SK-MEL-5 (cell line): ENCODE data around the gene USP47. TPM values are rescaled to one million over a fixed set of nuclear protein-coding genes. Genes with fewer than 3 reads are reported as not detected.

Source experiments
- DNase-seq: peaks from one replicate; pipeline ENCODE4 v3.0.0-alpha.2; 2016; ENCODE audit warnings: low read depth, low spot score
- in situ Hi-C: cut with HindIII; loops from 2 replicates; pipeline ENCODE4 v1.10.0; 2016; ENCODE audit warnings: low sequenced_read_pairs, high pct_unique_total_duplicates, low pct_unique_long_range_greater_than_20kb
- polyA plus RNA-seq, 2 experiments: library from polyadenylated mRNA; depleted of rRNA; stranded (reverse); fragments of >200 nt; gene quantifications; 2 replicates each; pipeline ENCODE4 v1.2.3, GENCODE V29; 2015
- total RNA-seq: library from RNA; depleted of rRNA; stranded (reverse); fragments of >200 nt; shearing (Covaris generic); gene quantifications from 2 replicates; pipeline ENCODE4 v1.2.3, GENCODE V29; 2014; rRNA removed

USP47 gene, protein sequence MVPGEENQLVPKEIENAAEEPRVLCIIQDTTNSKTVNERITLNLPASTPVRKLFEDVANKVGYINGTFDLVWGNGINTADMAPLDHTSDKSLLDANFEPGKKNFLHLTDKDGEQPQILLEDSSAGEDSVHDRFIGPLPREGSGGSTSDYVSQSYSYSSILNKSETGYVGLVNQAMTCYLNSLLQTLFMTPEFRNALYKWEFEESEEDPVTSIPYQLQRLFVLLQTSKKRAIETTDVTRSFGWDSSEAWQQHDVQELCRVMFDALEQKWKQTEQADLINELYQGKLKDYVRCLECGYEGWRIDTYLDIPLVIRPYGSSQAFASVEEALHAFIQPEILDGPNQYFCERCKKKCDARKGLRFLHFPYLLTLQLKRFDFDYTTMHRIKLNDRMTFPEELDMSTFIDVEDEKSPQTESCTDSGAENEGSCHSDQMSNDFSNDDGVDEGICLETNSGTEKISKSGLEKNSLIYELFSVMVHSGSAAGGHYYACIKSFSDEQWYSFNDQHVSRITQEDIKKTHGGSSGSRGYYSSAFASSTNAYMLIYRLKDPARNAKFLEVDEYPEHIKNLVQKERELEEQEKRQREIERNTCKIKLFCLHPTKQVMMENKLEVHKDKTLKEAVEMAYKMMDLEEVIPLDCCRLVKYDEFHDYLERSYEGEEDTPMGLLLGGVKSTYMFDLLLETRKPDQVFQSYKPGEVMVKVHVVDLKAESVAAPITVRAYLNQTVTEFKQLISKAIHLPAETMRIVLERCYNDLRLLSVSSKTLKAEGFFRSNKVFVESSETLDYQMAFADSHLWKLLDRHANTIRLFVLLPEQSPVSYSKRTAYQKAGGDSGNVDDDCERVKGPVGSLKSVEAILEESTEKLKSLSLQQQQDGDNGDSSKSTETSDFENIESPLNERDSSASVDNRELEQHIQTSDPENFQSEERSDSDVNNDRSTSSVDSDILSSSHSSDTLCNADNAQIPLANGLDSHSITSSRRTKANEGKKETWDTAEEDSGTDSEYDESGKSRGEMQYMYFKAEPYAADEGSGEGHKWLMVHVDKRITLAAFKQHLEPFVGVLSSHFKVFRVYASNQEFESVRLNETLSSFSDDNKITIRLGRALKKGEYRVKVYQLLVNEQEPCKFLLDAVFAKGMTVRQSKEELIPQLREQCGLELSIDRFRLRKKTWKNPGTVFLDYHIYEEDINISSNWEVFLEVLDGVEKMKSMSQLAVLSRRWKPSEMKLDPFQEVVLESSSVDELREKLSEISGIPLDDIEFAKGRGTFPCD (N-terminal part only)
- 32.6 and 33.7 TPM in 2 replicates for total RNA-seq
- polyA plus RNA-seq (2015; cell fraction: cytosol; rRNA removed), result 12.0 and 18.2 TPM in 2 replicates
- 54.3 and 57.9 TPM in 2 replicates for polyA plus RNA-seq (2015; cell fraction: nucleus; rRNA removed)

- in situ Hi-C loops, result no loop called here
Measured at GRCh38 chr11:11841723-11842420, at the start of gene USP47. Gene USP47 (plus strand): TSS chr11:11841972. CDS start chr11:11842186, 214 bp downstream.

GRCh38 chr11:11793073-11793472 lies 48.7 kb upstream of the USP47 start:
- in situ Hi-C loops, result no loop called here
- no peak for DNase-seq

More at GRCh38 chr11:11841723-11842420, at the start of gene USP47:
- DNase-seq, result peak; percentile 86

- in situ Hi-C loops, result no loop called here
- peak; percentile 87 for DNase-seq
Measured at GRCh38 chr11:11798586-11799438, 43.0 kb upstream of the USP47 start.

DNA sequence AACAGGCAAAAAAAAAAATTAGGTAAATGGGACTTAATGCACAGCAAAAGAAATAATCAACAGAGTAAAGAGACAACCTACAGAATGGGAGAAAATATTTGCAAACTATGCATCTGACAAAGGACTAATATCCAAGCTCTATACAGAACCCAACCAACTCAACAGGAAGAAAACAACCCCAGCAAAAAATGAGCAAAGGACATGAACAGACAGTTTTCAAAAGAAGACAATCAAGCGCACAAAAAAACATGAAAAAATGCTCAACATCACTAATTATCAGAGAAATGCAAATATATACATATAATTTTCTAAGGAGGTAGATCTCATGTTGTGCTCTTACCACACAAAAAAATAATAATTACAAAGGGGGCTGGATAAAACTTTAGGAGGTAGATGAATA lies 36.5 kb upstream of the USP47 start:
- in situ Hi-C loops, result no loop called here
- no peak for DNase-seq

- in situ Hi-C loops, result no loop called here
- peak; percentile 29 for DNase-seq
Measured at GRCh38 chr11:11806074-11806473, 35.7 kb upstream of the USP47 start.

GRCh38 chr11:11806586-11806985 lies 35.2 kb upstream of the USP47 start:
- peak; percentile 93 for DNase-seq

DNA sequence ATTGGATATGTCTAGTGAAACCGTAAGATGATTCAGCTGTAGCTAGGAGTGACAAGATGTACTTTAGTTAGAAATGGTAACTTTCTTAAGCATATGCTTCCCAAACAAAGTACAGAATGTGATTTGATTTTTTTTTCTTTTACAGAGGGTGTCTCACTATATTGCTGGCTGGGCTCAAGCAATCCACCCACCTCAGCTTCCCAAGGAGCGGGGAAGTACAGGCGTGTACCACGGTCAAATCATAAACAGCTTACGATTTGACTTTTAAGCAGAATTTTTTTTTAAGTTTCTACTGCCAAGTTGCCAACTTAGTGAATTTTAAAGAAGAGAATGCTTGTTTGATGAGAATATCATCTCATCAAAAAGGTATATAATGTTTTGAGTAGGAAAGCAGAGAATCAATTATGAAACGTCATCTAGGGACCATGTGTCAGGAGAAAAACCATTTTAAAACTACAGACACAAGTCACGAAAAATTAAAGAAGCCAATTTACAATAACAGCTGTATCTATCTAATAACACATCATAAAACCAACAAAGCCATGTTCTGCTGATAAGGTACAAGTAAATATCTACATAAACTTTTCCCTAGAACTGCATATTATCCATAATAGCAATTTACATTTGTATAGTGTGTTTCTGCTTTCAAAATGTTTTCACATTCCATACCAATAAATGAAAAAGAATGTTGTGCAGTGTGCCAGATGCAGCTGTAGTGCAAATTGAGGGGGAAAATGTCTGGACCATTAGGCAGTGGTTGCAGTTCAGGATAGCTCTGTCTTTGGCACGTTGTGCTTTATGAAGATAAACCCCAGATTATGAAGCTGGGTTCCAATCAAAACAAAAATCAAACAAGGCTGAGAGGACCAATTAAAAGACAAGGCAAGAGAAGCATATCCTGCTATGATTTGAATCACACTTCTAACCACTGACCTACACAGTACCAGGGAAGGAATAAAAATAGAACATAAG lies 33.7 kb upstream of the USP47 start:
- in situ Hi-C loops, result no loop called here

More at GRCh38 chr11:11806586-11806985, 35.2 kb upstream of the USP47 start:
- in situ Hi-C loops, result no loop called here

DNA sequence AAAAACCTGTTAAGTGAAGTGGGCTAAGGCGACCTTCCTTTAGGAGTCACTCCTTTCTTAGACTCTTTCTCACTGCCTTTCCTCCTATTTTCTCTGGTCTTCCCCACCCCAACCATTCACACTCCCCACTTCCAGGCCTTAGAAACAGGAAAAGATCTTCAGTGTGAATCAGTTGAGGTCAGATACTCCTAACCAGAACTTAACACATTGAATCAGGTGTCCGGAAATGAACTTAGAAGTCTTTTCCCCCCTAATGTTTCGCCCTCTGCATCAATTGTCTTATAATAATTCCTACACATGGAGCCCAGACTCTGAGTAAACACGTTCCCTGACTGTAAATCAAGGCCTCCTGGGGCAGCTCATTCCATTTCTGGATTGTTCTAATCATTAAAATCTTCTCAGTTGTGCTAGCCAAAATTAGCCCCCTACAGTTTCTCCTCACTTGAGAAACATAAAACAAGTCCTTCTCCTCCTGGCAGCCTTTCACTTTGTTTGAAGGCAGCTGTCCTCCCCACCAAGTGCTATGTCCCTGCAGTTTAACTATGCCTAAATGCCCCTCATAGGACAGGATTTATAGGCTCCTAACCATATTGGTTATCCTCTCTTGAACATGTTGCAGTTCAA lies 32.7 kb upstream of the USP47 start:
- in situ Hi-C loops, result no loop called here
- DNase-seq, result no peak

More for the DNA sequence above, 33.7 kb upstream of the USP47 start:
- DNase-seq, result no peak

DNA sequence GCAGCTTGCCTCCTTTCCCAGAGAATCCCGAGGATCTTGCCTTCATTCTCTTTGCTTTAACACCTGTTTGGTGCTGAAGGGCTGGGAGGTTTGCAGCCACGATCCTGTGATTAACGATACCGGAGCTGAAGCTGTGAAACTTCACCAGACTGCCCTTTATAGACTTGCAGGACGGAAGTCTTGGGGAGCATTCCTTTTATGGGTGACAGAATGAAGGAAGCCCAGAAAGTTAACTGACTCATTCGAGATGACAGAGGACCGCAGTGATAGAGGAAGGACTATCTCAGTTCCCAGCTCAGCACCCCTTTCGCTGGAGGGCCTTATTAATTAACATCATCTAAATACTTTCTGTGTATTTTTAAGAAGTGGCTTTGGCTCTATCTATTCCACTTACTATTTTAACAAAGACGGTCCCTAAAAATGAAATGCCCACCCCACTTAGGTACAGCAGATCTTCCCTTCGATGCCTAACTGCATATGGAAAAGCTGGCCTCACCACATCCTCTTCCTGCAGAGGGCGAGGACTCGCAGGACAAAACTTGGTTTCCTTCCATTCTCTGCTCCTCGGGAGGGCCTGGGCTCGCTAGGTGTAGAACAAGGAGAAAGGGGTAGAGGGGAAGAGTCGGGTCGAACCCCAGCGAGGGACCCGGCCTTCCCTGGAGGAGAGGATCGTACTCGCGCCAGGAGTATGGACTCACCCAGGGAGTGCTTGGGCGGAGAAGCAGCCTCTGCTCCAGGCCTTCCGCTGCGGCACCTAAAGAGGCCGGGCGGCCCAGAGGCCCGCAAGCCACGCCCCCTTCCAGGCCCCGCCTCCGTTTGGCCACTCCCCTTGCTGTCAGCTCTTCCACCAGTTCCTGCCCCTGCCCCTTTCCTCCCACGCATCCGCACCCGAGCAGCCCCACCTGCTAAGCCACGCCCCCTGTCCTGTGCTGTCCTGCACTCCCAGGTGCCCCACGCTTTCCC lies 30.7 kb upstream of the USP47 start:
- no peak for DNase-seq
- in situ Hi-C loops, result no loop called here

DNA sequence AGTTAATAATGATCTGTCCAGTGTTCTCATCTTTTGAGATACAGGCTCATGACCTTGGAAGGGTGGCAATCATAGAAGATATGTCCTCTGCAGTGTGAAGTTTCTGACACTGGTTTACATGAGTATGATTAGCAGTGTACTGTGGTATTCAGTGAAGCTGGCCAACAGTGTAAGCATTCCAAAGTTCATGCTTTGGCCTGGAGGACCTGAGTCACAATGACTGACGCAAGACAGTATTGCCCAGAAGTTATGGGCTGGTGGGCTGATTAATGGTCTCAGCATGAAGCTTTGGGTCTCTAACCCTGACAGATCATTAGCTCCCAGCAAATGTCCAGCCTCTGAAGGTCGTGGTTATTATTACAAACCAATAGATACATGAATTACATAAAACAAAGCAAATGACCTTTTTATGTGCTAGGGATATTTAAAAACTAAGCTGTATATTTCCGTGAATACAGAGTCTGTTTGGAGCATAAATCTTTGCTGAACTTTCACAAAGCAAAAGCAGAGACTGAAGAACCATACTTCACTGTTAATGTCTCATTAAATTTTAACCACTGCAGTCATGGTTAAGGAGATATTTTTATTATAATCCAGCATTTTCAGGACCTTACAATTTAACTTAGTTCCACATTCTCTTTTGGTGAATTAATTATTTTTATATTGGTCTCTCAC lies 28.3 kb upstream of the USP47 start:
- peak; percentile 48 for DNase-seq

GRCh38 chr11:11814614-11815452 lies 26.9 kb upstream of the USP47 start:
- in situ Hi-C loops, result no loop called here
- no peak for DNase-seq

More for the DNA sequence above, 28.3 kb upstream of the USP47 start:
- in situ Hi-C loops, result no loop called here

DNA sequence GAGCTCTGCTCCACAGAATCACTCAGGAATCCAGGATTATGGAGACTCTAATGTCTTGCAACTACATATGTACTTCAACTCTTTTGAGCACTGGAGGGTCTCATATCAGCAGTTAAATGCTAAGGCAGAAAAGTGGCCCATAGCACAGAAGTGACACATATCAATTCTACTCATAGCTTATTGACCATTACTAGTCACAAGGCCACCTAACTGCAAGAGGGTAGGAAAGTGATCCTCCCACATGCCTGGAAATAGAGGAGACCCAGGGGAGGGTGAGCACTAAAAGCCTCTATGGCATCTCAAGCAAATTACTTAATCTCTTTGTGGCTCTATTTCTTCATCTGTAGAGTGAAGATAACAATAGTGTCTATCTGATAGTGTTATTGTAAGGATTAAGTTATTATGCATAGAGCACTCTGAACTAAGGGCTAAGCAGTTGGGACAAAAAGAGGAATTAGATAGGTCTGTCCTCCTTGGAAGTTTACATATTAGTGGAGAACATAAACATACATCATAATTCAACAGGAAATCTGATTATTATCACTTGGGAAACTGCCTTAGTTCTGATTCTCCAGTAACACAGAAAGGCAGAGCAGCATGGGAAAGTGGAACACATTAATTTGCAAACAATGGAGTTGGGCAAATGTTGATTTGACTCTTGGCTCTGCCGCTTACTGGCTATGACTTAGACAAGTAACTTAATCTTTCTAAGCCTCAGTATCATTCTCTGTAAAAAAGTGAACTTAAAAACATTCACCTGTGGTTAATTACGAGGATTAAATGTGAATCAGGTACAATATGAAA lies 25.1 kb upstream of the USP47 start:
- in situ Hi-C loops, result no loop called here
- DNase-seq, result no peak
